Measurements from ENCODE around the gene PDK2. TPM values are rescaled to one million over a fixed set of nuclear protein-coding genes. Genes with fewer than 3 reads are reported as not detected.

PDK2 gene
- total and polyA plus RNA-seq, 10 of the 15 experiments (the other 5 are each of a cell fraction or from before 2014, with no cell fraction given), result 0.98 to 22.6 (median 12.3) TPM

- FAIRE-seq (no peak), ATAC-seq (no peak), DNase-seq (ENCODE audit: low read depth, low spot score) (no peak)
- Histone ChIP-seq H2AFZ (ENCODE audit: control insufficient read depth, low read depth, low read length) (no peak overlapping the region), H3K79me2 (ENCODE audit: control insufficient read depth, insufficient read depth, low read length) (no peaks in the 10 kb centered on the region), H3K27ac (ENCODE audit: control insufficient read depth, insufficient read depth) (no peak overlapping the region), H3K4me2 (ENCODE audit: control insufficient read depth, insufficient read depth) (no peak overlapping the region), H4K20me1 (ENCODE audit: control insufficient read depth, insufficient read depth) (no peaks in the 10 kb centered on the region; the same call in 1 of the 2 replicates), H3K27me3 (replicated peaks in 1 of 2; ENCODE audit: control insufficient read depth in 2 of 2, insufficient read depth in 2 of 2, low read length in 1 of 2) (no peaks in the 10 kb centered on the region), H3K4me3 (no peak overlapping the region), H3K9ac (ENCODE audit: control insufficient read depth, insufficient read depth, low read length) (no peak overlapping the region), H3K9me3 (replicated peaks; ENCODE audit: control insufficient read depth, insufficient read depth, low read length) (no peaks in the 10 kb centered on the region), H3K4me1 (ENCODE audit: control insufficient read depth, insufficient read depth, low read length) (peaks cover 5% of the 10 kb centered on the region; the same call in 1 of the 2 replicates), H3K36me3 (ENCODE audit: control insufficient read depth in 2 of 2, insufficient read depth in 2 of 2, low read length in 1 of 2) (no peaks in the 10 kb centered on the region)
- in situ Hi-C loops (cut with MboI), result no loop called here
- no peak for TF ChIP-seq HDGF (IDR thresholded peaks at IDR 0.05)
- TF ChIP-seq EED (IDR thresholded peaks at IDR 0.05; ENCODE audit: low read depth), result no peak
- no peak for TF ChIP-seq NKRF (conservative IDR thresholded peaks at IDR 0.05)
- TF ChIP-seq CHD2 (IDR thresholded peaks at IDR 0.05; ENCODE audit: borderline replicate concordance, low read depth, low read length), result no peak
- TF ChIP-seq BMI1 (IDR thresholded peaks at IDR 0.05; ENCODE audit: borderline replicate concordance), result no peak
- no peak for TF ChIP-seq ATF3 (IDR thresholded peaks at IDR 0.05; ENCODE audit: borderline replicate concordance, extremely low read depth, low read depth, low read length)
- no peak for TF ChIP-seq NRF1 (conservative IDR thresholded peaks at IDR 0.05; ENCODE audit: low read depth, low read length)
- TF ChIP-seq PBX3 (IDR thresholded peaks at IDR 0.05; ENCODE audit: insufficient replicate concordance, low read depth, low read length), result no peak
- TF ChIP-seq EZH2 (IDR thresholded peaks at IDR 0.05; ENCODE audit: borderline replicate concordance, control insufficient read depth, low read depth, low read length), result no peak
- TF ChIP-seq BHLHE40 (IDR thresholded peaks at IDR 0.05; ENCODE audit: borderline replicate concordance in 1 of 2, low read depth in 2 of 2, low read length in 1 of 2), result no peak
- no peak for TF ChIP-seq ZBTB11 (CRISPR knock-in tag; IDR thresholded peaks at IDR 0.05)
- no peak for TF ChIP-seq MTA3 (IDR thresholded peaks at IDR 0.05; ENCODE audit: borderline replicate concordance, low read length)
- no peak for TF ChIP-seq BCL11A (IDR thresholded peaks at IDR 0.05; ENCODE audit: low read depth, low read length)
- no peak for TF ChIP-seq CREB1 (IDR thresholded peaks at IDR 0.05; ENCODE audit: low read depth)
- ChIA-PET RAD21 (ENCODE audit: unreplicated experiment) (no interaction called here), CTCF (interaction anchor here (0.6 to 1.9 kb wide), 4 partner anchors 18 to 34 kb away, joined by 3 to 12 read pairs (median 4); partner anchors contain the start of gene PDK2), SMC1A (ENCODE audit: uncharacterized antibody, unreplicated experiment) (interaction anchor here (1.5 kb wide), 1 partner anchor 28 kb away, joined by 3 read pairs; no protein-coding TSS in a partner anchor), POLR2A (no interaction called here)
- no TSS peak for BruUV-seq (replicated peaks)
- intact Hi-C loops (cut with micrococcal nuclease; ENCODE audit: unreplicated experiment), result no loop called here
- 50% methylated on average over 5 of the region's 5 CpGs for WGBS (ENCODE audit: insufficient coverage, insufficient replicate concordance, low lambda C conversion rate, missing lambda C conversion rate)
These were observed 35.3 kb upstream of the PDK2 start for GRCh38 chr17:50059759-50060273.
